ENCODE results near the gene IRGC.
"Not testable (repeated sequence)": the region's sequence is repeated elsewhere in the genome, so short reads cannot be mapped to it uniquely, and the experiment has no call there.

IRGC gene

GRCh38 chr19:43762814-43763213 lies 46.9 kb downstream of the IRGC start:
- H3K9me3 ChIP-seq (ENCODE audit: control insufficient read depth, low read length) = no peaks in the 10 kb centered on the region
- TF ChIP-seq CTCF (IDR thresholded peaks at IDR 0.05) = no peak
- H2AFZ ChIP-seq = no peak overlapping the region
- H3K4me3 ChIP-seq (ENCODE audit: low read depth, low read length) = no peak overlapping the region
- no peaks in the 10 kb centered on the region for H3K4me1 ChIP-seq
- H3K36me3 ChIP-seq (ENCODE audit: control insufficient read depth, insufficient read depth, low read length) = no peaks in the 10 kb centered on the region
- no peak overlapping the region for H3K27ac ChIP-seq
- no peaks in the 10 kb centered on the region for H3K27me3 ChIP-seq (ENCODE audit: control insufficient read depth, insufficient read depth, low read length)
- no peak overlapping the region for H3K9ac ChIP-seq
- no peaks in the 10 kb centered on the region for H3K79me2 ChIP-seq
- H3K4me2 ChIP-seq (ENCODE audit: low read length) = no peak overlapping the region

GRCh38 chr19:43763473-43763939 lies 47.6 kb downstream of the IRGC start:
- H3K27me3 ChIP-seq (ENCODE audit: control insufficient read depth, insufficient read depth, low read length) = no peaks in the 10 kb centered on the region
- no peak overlapping the region for H3K4me2 ChIP-seq (ENCODE audit: low read length)
- H3K9ac ChIP-seq = no peak overlapping the region
- no peak overlapping the region for H2AFZ ChIP-seq
- TF ChIP-seq CTCF (IDR thresholded peaks at IDR 0.05) = no peak
- H3K4me3 ChIP-seq (ENCODE audit: low read depth, low read length) = no peak overlapping the region
- H3K9me3 ChIP-seq (ENCODE audit: control insufficient read depth, low read length) = no peaks in the 10 kb centered on the region
- H3K36me3 ChIP-seq (ENCODE audit: control insufficient read depth, insufficient read depth, low read length) = no peaks in the 10 kb centered on the region
- H3K79me2 ChIP-seq = no peaks in the 10 kb centered on the region
- H3K27ac ChIP-seq = no peak overlapping the region
- H3K4me1 ChIP-seq = no peaks in the 10 kb centered on the region

- H3K27me3 ChIP-seq (ENCODE audit: control insufficient read depth, insufficient read depth, low read length); H3K9ac ChIP-seq; H3K27ac ChIP-seq: not testable (repeated sequence)
Observed at GRCh38 chr19:43764684-43765083, 48.8 kb downstream of the IRGC start.

GRCh38 chr19:43765109-43765876 lies 49.4 kb downstream of the IRGC start:
- H3K9ac ChIP-seq = no peak overlapping the region
- H3K79me2 ChIP-seq = no peaks in the 10 kb centered on the region
- H2AFZ ChIP-seq = no peak overlapping the region
- H3K36me3 ChIP-seq (ENCODE audit: control insufficient read depth, insufficient read depth, low read length) = no peaks in the 10 kb centered on the region
- H3K27me3 ChIP-seq (ENCODE audit: control insufficient read depth, insufficient read depth, low read length) = no peaks in the 10 kb centered on the region
- no peak overlapping the region for H3K27ac ChIP-seq
- no peaks in the 10 kb centered on the region for H3K9me3 ChIP-seq (ENCODE audit: control insufficient read depth, low read length)
- no peak overlapping the region for H3K4me3 ChIP-seq (ENCODE audit: low read depth, low read length)
- H3K4me1 ChIP-seq = no peaks in the 10 kb centered on the region
- TF ChIP-seq CTCF (IDR thresholded peaks at IDR 0.05) = no peak
- H3K4me2 ChIP-seq (ENCODE audit: low read length) = no peak overlapping the region

More at GRCh38 chr19:43764684-43765083, 48.8 kb downstream of the IRGC start:
- H3K4me1 ChIP-seq; H3K4me2 ChIP-seq (ENCODE audit: low read length); H3K79me2 ChIP-seq; H3K36me3 ChIP-seq (ENCODE audit: control insufficient read depth, insufficient read depth, low read length); H3K9me3 ChIP-seq (ENCODE audit: control insufficient read depth, low read length); H3K4me3 ChIP-seq (ENCODE audit: low read depth, low read length); H2AFZ ChIP-seq: not testable (repeated sequence)

- Histone ChIP-seq H3K4me2 (ENCODE audit: low read length) (no peak overlapping the region), H3K9ac (no peak overlapping the region), H3K9me3 (ENCODE audit: control insufficient read depth, low read length) (no peaks in the 10 kb centered on the region), H3K4me1 (no peaks in the 10 kb centered on the region), H3K4me3 (ENCODE audit: low read depth, low read length) (no peak overlapping the region), H2AFZ (no peak overlapping the region), H3K27ac (no peak overlapping the region), H3K27me3 (ENCODE audit: control insufficient read depth, insufficient read depth, low read length) (no peaks in the 10 kb centered on the region), H3K36me3 (ENCODE audit: control insufficient read depth, insufficient read depth, low read length) (no peaks in the 10 kb centered on the region), H3K79me2 (no peaks in the 10 kb centered on the region)
- no peak for TF ChIP-seq CTCF (IDR thresholded peaks at IDR 0.05)
Observed at GRCh38 chr19:43766755-43767043, 50.8 kb downstream of the IRGC start.
